ENCODE results near the gene JAML.

Gene JAML, protein sequence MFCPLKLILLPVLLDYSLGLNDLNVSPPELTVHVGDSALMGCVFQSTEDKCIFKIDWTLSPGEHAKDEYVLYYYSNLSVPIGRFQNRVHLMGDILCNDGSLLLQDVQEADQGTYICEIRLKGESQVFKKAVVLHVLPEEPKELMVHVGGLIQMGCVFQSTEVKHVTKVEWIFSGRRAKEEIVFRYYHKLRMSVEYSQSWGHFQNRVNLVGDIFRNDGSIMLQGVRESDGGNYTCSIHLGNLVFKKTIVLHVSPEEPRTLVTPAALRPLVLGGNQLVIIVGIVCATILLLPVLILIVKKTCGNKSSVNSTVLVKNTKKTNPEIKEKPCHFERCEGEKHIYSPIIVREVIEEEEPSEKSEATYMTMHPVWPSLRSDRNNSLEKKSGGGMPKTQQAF

DNA sequence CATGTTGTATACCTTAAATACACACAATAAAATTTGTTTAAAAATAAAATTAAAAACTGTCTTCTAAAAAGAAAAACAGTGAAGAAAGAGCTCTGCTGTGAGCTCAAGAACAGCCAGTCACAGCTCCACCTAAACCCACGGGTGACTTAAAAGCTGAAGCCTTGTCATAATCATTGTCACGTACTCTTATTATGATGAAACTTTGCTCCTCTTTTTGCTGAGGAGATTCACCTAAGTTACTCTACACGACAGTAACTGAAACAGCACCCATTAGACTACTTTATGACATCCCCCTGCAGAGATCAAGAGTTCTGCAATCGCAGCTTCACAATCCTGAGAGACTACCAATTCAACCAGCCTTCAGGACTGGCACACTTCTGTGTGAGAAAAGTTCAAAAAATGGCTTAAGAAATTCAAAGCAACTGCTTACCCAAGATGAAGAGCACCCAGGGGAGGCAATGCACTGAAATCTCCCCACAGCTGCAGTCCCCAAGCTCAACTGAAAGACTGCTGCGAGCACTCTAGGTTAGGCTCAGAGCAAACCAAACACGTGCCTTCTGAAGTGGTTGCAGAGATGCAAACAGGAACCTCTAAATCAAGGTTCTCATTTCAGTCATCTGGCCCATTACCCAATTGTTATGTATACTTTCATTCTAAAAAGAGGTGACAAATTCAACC, at the start of gene JAML:
TSS of gene JAML (minus strand) at position 501 of the 678 bp plus-strand sequence. CDS start 10,145 bp downstream, outside the sequence.
- DNase-seq (ENCODE audit: low spot score): no peak

DNA sequence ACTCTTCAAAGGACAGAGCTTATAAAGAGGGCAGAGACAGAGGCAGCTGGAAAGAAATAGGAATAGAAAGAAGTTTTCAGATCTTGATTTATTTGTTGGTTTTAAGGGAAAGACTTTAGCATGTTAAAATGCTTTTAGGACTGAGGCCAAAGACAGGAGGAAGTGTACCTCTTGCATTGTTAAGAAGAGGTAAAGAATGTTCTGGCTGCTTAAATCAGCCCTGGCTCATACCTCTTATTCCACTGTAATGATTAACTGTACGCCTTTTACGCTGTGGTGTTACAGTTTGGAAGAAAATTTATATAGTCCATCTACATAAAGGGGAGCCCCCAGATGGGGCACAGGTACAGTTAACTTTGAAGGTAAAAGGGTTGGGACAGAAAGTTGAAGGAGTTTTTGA, 49.4 kb upstream of the JAML start:
- DNase-seq (ENCODE audit: low spot score): no peak

DNA sequence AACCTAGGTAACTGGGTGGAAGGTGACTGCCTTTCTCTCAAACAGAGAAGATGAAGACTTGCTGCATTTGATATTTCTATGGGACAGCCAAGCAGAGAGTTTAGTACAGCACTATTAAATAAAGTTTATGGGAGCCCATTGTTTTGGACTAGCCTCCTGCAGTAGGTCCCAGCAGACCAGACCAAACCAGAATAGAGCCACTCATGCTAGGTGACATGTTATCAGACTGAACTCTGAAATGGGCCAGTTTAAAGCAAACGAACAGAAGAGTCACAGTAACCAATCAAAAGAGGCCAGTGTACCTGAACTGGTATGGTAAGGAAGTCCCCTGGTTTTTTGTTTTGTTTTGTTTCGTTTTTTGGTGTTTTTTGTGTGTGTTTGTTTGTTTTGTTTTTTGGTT, 47.2 kb upstream of the JAML start:
- no peak for DNase-seq (ENCODE audit: low spot score)

DNA sequence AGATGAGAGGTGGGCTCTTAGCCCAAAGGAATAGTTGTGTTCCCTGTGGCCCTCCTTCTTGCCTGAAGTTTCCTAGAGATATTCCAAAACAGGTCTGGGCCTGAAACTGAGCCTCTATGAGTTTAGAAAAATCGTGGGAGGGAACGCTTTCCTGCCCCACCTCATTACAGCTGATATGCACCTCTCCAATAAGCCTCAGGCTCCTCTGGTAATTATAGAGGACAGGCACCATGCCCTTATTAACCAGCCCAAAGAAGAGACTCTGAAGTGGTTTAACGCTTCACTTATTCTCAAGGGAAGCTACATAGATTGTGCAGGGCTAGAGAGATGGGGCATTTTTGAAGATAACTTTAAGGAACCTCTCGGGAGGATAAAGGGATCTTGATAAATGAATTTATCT, 42.7 kb upstream of the JAML start:
- DNase-seq (ENCODE audit: low spot score): no peak

DNA sequence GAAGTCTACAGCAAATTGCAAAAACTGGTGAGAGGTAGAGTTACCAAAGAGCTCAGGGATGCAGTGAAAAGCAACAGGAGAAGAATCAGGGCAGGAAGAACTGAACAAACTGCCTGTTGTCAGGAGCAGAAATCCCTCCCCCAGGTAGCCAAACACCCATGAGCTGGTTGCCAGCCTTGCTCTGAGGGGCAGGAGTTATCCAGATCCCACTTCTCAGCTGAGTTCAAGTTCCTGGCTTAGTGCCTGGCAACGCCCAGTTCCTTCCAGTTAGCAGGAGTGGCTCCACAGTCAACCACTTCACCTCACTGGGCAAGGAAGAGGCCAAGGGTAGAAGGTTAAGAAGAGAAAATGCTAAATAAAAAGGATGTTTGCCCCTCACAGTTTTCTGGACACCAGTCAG, 41.1 kb upstream of the JAML start:
- no peak for DNase-seq (ENCODE audit: low spot score)

DNA sequence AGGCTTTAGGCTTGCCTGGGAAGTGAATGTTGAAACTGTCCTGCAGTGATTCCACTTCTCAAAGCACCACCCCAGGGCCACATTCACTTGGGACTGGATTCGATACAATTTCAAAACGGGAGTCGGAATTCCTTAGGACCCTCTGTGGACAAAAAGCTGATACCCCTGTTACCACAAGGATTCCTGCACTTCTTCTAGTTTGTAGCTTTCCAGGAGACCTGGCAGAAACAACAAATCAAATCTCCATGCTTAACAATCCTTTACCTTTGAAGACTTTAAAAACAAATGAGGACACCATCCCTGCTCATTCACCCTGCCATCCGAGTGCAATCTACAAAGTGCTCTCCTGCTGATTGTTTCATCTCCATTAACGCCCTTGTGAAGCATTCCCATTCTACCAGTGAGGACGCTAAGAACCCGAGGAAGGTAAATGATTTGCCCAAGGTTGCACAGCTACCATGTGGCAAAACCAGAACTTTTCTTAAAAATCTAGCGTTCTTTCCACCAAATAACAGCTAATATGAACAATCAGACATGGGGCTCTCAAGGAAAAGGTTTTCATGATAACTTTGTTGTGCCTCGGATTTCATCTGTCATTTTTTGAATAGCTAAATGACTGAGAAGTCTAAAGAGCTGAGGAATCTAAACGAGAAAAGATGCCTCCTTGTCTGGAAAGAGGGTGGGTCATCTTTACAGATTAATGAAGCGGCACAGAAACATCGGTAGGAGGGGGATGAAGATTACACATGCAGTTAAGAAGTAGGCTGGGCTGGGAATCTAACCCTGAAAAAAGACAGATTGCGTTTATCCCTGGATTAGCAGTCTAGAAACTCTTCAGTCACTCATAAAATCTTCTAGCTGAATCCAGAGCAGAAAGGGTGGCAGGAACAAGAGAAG, 40.0 kb upstream of the JAML start:
- DNase-seq (ENCODE audit: low spot score): no peak

DNA sequence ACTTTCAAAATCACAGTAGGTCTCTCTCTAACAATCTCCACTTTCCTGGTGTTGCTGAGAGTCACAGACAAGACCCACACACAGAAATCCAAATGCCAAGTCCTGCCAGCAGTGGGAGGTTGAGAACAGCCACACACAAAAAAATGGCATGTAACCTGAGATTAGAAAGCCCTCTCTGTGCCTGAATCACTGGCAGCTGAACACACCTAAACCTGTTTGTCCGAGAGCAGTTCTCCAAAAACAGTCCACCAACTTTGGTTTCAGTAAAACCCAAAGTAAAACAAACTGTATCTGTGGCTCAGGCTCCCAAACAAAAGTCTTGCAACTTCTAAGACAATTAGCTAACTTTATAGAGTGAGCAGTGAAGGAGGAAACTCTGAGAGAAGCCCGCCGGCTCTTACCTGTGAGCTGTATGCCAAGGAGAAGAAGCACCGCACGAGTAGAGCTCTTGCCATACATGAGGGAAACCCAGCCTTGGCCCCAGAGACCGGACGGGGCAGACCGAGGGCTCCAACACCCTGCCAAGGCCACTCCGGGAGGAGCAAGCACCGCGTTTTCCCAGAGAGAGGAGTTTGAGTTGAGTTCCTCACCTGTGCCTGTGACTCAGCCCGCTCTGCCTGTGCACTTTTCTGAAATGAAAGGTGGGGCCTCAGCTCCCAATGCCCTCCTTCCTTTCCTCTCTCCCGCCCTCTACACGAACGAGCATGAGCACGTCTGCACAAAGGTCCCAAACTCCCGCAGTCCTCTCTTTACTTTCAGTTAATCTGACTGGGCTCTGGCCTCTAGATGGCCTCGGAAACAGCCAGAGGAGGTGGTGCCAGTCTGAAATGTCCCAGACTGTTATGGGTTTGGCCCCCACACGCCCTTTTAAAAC, 39.1 kb upstream of the JAML start, which contains the start of gene MPZL2:
TSS of gene MPZL2 (minus strand) at position 603 of the 874 bp plus-strand sequence. CDS start at position 459, 144 bp downstream.
- no peak for DNase-seq (ENCODE audit: low spot score)

DNA sequence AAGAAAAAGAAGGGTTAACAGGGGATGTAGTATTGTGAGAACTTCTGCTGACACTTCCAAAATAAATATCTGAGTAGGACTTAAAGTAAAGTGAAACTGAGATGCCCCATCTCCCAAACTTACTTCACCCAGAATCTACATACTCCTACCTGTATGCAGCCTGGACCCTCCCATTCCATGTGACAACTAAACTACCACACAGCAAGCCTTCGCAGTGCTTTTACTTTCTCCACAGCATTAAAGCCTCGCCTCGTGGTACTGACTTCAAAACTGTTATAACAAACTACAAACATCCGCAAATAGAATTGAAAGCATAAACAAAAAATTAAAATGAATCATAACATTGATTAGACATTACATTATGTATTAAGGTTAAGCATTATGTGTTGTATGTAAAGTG, 38.3 kb upstream of the JAML start:
- no peak for DNase-seq (ENCODE audit: low spot score)

DNA sequence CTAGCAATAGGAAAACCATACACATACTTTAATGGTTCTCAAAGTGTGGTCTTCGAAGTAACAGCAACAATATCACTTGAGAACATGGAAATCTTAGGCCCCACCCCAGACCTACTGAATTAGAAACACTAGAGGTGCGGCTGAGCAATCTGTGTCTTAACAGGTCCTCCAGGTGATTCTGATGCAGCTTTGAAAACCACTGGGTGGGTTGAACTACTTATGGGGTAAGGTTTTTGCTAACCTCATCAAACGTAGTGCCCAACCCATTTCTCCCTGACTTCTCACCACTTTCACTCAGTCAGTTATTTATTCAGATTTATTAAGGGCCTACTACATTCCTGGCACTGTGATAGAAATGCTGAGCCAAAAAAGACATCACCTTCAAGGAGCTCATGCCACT, 35.5 kb upstream of the JAML start:
- no peak for DNase-seq (ENCODE audit: low spot score)

DNA sequence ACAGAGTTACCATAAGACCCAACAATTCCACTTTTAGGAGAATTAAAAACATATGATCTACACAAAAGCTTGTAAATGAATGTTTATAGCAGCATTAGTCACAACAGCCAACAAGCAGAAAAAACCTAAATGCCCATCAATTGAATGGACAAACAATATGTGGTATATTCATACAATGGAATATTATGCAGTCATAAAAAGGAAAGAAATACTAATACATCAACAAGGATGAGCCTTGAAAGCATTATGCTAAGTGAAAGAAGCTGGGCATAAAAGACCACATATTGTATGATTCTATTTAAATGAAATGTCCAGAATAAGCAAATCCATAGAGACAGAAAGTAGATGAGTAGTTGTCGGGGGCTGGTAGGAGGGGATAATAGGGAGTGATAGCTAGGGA, 34.3 kb upstream of the JAML start:
- no peak for DNase-seq (ENCODE audit: low spot score)

DNA sequence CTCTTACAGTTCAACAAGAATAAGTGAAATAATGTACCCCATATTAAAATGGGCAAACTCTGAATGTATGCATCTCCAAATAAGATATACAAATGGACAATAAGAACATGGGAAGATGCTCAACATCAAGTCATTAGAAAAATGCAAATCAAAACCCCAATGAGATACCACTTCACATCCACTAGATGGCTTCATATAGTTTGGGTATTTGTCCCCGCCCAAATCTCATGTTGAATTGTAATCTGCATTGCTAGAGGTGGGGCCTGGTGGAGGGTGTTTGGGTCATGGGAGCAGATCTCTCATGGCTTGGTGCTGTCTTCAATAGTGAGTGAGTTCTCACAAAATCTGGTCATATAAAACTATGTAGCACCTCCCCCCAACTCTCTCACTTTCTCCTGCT, 33.6 kb upstream of the JAML start:
- DNase-seq (ENCODE audit: low spot score): no peak

DNA sequence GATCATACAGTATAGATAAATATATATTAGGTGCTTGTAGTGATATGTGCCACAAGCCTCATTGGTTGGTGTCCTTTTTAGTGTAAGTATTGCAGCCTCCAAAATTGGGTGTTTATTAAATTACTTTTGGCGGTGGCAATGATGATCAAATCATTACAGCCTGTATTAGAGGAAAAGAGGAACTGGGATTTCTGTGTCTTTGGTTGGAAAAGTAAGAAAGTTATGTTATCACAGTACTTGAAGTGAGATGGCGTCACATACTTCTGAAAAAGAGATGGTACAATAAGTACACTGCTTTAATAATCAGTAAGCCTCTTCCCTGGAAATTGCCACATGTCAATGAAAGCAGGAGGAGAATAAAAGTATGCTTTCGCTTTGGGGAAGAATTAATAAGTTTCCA, 27.9 kb upstream of the JAML start:
- no peak for DNase-seq (ENCODE audit: low spot score)

DNA sequence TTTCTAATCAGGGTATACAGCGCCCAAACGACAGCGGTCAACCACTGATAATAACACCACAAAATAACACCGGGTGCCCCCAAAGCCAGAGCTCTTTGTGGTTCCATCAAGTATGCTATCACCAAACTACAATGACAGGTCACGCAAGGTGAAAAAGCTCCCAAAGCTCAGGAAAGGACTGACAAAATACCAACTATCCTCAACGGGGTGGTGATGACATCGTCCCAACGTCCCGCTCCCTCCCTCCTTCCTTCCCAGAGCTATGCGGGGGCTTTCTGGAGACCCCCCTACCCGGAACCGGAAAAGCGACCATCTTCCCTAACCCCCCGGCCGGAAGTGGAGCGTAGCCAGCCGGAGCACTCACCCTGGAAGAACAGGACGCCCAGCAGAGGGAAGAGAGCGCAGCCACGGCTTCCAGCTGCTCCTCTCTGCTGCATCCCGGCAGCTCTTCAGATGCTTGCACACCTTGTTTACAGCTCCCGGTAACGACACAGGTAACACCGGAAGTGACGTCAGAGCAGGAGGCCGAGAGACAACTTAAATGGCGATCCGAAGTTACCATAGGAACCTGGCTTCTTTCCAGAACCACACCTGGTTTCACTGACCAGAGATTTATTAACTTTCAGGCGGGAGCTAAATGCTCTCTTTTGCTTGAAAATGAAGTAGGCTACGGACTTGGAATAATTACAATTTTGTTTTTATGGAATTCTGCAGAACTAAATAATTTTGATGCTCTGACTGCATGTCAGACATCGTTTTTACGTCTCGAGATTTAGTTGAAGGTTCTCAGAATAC, 27.2 kb upstream of the JAML start, which contains the start of gene MPZL3:
TSS of gene MPZL3 (minus strand) at position 508 of the 795 bp plus-strand sequence. CDS start at position 437, 71 bp downstream.
- DNase-seq (ENCODE audit: low spot score): peak; percentile 80

DNA sequence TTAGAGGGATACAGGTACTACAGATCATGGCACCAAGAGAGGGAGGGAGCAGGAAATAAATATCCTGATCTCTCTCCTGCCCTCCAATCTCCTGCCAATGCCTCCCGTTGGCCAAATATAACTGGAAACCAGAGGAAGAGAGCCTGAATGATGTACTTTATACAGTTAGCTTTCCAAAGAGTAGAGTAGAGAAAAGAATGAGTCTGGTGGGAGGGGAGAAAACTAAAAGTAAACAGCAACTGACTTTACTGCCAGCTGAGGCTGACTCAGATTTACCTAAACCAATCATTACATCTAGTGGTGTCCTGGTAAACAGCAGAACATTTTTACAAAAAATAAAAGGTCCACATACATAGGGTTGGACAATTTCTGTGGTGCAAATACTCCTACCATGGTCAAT, 22.2 kb upstream of the JAML start:
- DNase-seq (ENCODE audit: low spot score): no peak

DNA sequence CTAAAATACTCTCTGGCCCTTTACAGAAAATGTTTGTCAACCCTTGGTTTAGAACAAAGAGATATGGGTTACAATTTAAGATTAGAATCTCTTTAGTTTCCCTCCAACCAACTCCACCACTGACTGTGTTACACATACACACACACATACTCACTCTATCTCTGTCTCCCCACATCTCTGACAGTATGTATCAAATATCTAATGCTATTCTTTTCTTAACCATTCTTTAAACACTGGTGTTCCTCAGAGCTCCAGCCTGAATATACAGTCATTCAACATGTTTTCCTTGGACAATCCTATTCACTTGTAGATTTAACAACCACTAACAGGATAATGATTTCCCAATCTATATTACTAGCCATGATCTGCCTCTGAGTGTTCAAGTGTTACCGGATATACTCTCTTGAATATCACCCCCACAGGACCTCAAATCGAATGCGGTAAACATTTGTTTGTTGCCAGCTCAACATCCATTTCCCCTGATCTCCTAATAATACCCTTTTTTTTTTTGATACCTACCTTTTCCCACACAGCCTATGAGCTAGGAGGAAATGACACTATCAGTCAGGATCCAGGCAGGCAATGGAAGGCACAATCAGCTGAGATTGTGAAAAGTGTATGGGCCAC, 21.2 kb upstream of the JAML start:
- no peak for DNase-seq (ENCODE audit: low spot score)

DNA sequence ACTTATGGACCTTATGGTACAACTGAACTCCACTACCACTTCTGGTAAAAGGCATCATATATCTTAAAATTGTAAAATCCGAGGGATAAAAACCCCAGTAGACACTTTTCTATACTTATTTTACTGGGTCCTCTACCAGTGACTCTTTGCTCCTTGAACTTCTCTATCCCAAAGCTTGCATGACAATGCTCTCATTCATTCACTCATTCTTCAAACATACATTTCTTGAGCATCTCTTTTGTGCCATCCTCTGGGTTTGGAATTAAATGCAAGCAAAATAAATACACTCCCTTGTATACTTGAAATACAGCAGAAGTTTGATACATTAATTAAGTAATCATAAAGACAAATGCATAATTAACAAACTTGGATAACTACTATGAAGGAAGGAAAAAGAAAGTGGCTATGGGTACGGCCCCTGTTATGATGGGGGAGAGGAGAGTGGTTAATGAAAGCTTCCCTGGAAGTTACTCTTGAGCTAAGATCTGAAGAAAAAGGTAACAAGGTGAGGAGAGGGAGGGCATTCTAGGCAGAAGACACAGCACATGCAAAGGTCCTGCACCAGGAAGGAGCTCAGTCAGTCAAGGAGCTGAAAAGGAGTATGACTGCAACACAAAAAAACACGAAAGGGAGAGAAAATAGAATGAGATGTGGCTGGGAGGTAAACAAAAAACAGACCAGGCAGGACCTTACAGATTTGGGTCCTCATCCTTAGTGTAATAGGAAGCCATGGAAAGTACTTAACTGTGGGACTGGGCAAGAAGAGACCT, 19.4 kb upstream of the JAML start:
- no peak for DNase-seq (ENCODE audit: low spot score)

DNA sequence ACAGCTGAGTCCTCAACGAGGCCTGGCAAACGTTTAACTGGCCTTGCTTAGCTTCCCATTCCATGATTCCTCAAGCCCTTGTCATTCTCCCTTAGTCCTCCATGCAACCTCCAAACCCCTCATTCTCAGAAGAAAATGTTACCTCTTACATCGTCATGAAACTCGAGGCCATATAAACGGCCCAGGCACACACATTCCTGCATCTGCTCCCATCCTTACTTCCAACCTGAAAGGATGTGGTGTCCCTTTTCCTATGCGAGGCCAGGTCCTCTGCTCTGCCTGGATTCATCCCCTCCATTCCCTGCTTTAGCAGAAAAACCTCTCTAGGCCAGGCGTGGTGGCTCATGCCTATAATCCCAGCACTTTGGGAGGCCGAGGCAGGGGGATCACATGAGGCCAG, 18.4 kb upstream of the JAML start:
- DNase-seq (ENCODE audit: low spot score): no peak

DNA sequence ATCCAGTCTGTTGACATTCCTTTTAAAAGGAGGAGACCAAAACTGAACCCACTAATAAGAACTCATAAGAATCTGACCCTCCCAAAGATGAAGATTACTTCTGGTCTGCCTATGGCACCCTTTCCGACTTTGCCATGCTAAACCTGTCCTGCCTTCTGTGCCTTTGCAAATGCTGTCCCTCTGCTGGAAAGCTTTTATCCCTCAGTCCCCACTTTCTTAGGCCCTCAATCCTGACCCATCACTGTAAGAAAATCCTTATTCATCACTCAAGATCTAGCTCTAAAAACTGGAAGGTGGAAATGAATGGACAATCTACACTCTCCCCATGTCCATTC, 16.9 kb upstream of the JAML start:
- DNase-seq (ENCODE audit: low spot score): no peak

DNA sequence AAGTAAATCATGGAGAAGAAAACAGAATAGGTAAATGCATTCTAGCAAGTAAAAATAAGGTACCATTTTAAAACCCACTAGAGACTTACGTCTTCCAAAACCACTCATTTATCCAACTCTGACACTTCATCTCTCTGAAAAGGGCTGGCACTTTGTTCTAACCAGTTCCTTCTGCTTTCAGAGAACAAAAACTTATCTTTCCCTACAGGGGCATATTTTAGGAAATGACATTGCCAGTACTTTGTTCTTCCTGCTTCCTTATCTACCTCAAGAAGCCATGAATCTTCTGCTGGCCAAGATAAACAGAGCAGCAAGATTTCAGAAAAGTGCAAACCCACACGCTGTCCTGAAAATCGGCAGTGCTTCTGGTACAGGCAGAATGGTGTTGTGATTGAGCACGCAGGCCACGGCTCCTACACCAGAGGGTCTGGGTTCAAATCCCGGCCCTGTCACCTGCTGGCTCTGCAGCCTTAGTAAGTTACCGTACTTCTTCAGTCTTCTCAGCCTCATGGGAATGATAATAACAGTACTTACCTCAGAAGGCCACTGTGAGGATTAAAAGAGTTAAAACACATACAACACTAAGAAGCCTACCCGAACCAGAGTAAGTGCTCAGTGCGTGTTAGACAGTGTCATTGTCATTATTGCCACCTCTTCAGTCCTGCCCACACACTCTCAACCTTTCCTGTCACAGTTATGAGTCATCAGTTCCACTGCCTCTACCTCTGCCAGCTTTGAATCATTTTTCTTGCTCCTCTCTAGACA, 16.4 kb upstream of the JAML start:
- DNase-seq (ENCODE audit: low spot score): no peak

Data from hematopoietic multipotent progenitor cell treated with erythropoietin and hydrocortisone succinate and interleukin-3 and kit ligand, for 17 days (in vitro differentiated cells).